Stimulated activated CD8-positive, alpha-beta memory T cell treated with anti-CD3 and anti-CD28 coated beads, Interleukin-2, amount 100 ng/mL, for 1 hour (primary cell): ENCODE results near the gene DENND4A.
"Not testable (repeated sequence)": the region's sequence is repeated elsewhere in the genome, so short reads cannot be mapped to it uniquely, and the experiment has no call there.

Source experiments
- DNase-seq, 2 donors: peaks; one replicate each; pipeline ENCODE4 v3.0.0-alpha.2; 2020; ENCODE audit warnings: low read depth in 2 of 2

The DENND4A gene

DNA sequence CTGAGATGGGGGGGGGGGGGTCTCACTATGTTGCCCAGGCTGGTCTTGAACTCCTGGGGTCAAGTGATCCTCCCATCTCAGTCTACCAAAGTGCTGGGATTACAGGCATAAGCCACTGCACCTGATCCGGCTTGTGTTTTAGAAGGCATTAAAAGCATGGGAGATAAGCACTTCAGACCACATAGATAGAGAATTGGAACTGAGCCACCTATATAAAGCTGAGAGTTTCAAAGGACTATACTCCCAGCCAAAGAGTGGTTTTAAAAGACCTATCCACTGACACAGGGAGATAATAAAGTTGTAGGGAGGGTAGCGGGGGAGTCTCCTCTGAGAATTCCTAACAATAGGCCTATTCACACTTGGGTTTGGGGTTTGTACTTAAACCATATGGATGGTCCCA, 34.8 kb downstream of the DENND4A start:
- DNase-seq = no peak

DNA sequence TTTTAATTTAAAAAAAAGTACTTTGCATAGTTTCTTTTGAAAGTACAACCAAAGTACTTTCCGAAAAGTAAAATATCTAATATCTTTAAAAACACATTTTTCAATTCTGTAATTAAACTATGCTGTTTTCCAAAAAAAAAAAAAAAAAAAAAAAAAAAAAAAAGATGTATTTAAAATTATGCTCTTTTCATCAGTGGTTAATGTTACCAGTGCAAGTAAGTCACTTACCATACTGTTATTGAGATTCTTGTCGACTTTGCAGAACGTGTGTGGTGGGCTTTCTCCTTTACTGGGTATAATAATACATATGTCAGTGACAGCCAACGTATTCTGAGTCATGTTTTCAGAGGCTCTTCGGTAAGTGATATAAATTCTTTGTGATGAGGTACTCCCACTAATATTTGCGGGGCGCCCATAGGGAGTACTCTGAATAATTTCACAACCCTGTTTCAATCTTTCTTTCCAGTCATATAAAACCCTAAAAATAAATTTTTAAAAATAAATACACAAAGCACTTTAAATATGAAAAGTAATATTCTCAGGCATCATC, 39.9 kb downstream of the DENND4A start:
- no peak for DNase-seq

DNA sequence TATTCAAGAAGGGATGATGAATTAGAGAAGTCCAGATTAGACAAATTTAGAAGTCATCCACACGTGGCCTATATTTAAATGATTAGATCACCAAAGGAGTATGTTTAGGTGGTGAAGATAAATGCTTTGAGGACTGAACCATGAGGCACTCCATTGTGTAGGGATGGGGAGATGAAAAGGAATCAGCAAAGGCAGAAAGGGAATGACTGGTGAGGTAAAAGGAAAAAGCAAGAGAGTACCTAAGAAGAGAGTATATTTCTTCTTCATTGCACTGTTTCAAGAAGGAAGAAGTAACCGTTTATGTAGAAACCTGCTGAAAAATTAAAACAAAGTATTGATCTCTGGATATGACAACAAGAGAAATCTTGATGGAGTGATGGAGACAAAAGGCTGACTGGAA, 40.7 kb downstream of the DENND4A start:
- DNase-seq = no peak

DNA sequence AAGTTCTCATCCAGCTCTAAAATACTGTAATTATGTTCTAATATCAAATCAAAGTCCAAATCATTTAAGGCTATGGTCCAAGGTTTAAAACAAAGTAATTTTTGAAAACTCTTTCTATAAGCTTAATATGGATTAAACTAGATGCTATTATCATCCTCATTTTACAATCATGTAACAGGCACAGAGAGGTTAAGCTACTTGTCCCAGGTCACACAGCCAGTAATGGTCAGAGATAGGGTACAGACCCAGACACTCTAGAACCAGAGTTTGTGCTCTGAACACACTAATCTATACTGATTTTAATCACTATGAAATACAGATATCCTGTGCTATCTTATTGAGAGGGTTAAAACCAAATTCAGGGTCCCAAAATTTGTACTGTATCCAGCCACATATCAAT, 44.8 kb downstream of the DENND4A start:
- no peak for DNase-seq

DNA sequence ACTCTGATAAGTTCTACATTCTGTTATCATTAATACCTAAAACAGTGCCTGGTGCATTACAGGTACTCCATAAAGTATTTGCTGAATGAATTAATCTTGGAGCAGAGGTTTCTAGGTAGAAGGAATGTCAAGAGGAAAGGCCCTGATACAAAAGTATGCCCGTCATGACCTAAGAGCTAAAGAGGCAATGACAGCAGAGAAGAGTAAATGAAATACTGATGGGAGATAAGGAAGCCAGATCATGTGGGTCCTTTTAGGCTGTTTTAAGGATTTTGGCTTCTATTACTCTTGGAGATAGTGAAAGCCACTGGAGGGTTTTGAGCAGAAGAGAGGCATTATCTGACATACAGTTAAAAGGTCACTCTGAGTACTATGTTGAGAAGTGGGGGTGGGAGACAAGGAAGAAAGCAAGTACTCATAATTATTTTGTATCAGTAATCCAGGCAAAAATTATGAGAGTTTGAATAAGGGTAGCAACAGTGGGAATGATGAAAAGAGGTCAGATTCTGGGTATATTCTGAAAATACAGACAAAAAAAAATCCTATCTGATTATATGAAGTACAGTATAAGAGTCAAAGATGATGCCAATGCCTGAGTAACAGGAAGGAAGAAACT, 48.3 kb downstream of the DENND4A start:
- DNase-seq = no peak

DNA sequence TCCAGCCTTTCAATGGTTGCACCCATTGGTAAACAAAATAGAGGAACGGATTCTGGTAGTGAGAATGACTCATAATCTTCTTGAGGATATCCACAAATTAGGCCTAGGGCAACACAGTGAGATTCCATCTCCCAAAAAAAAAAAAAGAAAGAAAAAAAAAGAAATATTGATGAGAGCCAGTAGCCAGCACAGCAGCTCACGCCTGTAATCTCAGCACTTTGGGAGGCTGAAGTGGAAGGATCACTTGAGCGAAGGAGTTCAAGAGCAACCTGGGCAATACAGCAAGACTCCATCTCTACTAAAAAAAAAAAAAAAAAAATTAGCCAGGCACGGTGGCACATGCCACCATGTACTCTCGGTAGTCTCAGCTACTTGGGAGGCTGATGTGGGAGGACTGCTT, 51.9 kb downstream of the DENND4A start:
- no peak for DNase-seq

DNA sequence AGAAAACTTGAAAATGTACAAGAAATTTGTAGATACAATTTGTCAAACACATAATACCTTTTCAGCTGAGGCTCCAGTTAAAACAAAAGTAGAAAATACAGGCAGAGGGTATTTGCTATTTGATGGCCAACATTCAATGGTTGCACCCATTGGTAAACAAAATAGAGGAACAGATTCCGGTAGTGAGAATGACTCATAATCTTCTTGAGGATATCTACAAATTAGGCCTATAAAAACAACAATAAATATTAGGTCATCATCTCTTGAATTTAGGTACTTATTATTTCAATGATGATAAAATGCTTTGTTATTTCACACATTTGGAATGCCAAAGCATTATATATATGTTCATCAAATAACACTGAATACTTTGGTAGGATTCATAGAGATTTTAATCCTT, 53.4 kb downstream of the DENND4A start:
- DNase-seq = no peak

DNA sequence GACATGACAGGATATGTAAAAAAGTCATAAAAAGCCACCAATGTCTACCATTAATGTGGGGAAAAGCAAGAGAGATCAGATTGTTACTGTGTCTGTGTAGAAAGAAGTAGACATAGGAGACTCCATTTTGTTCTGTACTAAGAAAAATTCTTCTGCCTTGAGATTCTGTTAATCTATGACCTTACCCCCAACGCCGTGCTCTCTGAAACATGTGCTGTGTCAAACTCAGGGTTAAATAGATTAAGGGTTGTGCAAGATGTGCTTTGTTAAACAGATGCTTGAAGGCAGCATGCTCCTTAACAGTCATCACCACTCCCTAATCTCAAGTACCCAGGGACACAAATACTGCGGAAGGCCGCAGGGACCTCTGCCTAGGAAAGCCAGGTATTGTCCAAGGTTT, 58.5 kb downstream of the DENND4A start:
- DNase-seq = not testable (repeated sequence)

DNA sequence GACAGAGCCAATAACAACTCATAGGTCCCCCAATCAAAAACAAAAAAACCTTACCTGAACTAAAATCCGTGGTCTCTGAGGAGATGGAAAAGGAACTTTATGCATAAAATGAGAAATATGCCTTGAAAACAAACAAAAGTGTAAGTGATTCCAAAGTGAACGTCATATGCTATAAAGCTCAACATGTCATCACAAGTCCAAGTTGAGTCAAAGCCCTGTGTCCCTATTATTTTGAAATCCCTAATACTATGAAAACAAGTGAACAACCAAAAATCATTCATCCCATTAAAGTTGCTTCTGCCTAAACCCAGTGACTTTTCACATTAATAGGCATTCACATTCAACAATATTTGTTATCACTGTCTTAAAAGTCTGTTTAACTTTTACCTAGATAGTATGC, 59.4 kb downstream of the DENND4A start:
- DNase-seq = no peak

DNA sequence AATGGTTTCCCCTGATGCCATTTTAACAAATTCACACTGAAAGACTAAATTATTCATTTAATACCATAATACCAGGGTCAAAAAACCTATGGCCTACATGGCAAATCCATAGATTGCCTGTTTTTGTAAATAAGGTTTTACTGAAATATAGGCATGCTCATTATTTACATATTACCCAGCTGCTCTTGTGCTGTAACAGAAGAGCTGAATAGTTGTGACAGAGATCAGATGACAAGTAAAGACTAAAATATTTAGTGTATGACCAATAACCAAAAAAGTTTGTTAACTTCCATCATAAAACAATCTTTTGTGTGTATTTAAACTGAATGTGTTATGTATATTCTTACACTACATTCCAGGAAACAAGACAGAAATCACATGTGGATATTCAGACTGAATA, 60.2 kb downstream of the DENND4A start:
- no peak for DNase-seq

DNA sequence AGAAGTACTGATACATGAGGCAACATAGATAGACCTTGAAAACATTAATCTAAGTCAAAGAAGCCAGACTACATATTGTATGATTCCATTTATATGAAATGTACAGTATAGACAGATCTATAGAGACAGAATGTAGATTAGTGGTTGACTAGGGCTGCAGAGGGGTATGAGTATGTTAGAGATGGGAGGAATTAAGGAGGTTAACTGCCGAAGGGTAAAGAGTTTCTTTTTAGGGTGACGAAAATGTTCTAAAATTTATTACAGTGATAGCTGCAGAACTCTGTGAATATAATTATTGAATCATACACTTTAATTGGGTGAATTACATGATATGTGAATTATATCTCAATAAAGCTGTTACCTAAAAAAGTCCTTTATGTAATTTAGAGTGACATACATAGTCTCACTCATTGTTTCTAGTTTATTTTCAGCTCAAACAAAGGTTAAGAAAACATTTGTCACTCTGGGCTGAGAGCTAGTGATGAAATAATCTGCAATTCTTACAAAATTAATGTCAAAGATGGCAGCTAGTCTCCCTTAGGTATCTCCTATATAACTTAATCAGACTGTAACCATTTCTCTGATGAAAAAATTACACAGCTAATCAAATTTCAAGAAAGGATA, 61.4 kb downstream of the DENND4A start:
- DNase-seq = no peak

DNA sequence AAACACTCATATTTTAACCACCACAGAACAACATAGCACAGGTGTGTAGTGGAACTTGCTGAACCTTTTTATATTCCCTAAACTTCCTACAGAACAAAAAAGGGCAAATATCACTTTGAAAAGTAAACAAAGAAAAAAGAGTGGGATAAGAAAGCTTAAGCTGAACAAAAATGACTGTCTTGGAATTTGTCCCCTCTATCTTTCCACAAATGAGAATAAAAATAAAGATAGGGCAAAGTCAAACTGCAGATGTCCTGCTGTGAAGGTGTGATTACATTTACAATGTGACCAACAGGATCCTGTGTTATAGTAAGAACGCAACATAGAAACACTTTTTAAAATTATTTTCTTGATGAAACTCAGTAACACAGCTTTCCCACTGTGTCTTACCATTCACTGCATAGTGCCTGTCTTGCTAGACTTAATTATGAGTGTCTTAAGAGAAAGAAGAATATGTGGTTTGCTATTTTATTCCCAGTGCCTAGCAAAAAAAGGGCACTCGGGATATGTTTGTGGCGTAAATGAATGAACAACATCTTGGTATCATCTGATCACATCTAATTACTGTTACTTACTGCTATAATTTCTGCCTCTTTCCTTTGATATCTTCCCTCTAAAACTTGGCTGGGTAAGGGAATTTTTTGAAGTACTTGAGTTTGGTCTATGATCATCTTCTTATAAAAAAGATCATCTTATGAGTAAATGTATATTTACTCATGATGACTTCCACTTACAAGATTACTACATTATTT, 67.5 kb downstream of the DENND4A start:
- DNase-seq = no peak

DNA sequence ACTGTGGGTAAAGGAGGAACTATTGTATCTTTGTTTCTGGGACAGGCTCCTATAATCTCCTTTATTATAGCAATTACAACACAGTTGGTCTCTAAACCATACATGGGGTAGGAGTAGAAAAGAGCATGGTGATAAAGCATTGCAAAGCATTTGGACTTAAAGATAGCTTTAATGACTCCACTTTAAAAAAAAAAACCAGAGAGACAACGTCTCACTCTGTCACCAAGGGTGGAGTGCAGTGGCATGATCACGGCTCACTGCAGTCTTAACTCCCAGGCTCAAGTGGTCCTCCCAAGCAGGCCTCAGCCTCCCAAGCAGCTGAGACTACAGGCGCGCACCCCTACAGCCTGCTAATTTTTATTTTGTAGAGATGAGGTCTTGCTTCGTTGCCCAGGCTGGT, 68.2 kb downstream of the DENND4A start:
- DNase-seq = no peak

DNA sequence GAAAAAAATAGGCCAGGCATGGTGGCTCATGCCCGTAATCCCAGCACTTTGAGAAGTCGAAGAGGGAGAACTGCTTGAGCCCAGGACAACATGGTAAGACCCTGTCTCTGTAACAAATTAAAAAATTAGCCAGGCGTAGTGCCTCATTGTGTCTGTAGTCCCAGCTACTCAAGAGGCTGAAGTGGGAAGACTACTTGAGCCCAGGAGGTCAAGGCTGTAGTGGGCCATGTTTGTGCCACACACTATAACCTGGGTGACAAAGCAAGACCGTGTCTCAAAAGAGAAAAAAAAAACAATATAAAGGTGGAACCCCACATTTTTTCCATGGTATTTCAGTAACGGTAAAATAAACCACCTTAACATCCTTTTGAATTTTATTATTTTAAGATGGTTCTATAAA, 69.9 kb downstream of the DENND4A start:
- no peak for DNase-seq

DNA sequence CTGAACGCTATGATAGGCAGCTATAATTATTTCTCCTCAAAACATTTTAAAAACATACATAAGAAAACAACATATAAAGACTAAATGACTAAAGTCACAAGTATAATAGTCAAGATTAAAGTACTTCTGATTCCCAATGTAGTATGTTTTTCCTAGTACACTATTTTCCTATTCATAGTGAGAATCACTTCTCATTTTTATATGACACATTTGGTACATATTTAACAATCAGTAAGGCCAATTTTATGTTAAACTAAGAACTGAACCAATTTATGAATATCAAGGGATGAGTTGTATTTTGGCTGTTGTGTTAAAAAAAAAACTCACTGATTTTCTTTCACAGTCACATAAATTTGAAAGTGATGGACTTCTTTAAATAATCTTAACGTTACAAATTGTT, 79.7 kb downstream of the DENND4A start:
- DNase-seq = no peak

DNA sequence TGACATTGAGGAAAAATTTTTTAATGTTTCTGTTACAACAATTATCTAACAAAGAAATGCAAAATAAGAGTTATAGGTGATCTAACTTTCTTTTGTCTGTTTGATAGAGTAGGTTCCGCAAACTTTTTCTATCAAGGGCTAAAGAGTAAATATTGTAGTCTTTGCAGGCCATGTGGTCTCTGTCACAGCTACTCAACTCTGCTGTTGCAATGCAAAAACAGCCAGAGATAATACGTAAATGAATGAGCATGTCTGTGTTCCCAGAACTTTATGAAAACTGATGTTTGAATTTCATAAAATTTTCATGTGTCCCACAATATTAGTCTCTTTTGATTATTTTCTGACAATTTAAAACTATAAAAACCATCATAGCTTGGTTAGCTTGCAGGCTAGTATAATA, 97.0 kb downstream of the DENND4A start:
- DNase-seq = no peak

DNA sequence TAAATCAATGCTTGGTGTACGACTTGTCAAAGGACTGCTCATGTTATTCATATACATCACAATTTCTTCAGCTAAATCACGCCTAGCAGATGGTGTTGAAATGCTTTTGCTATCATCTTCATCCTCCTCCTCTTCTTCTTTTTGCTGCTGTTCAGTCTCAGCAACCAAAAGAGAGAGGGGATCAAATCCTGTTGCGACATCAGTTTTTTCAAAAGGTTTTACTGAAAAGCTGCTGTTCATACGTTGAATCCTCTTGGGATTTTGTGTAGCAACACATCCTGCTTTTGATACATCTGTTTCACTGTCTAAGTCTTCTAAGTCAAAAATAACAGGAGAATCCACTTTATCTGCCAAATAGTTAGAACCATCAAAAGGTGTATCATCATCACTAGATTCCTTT, 101.3 kb downstream of the DENND4A start:
- DNase-seq = no peak

DNA sequence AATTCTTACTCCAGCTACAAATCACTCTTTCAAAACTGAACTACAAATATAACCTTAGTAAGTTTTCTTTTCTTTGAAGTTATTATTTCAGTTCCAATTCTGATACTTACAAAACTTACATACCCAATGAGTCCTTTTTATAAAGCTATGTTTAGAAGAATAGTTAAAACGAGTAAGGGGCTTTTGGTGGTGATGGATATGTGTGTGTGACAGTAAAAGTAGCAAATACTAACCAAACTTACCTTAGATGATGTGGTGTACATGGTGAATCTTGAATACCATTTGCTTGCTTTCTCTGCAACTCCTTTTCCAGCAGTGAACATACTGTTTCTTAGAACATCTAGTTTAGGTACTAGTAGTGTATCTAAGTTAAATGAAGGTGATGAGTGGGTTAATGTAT, 101.9 kb downstream of the DENND4A start:
- DNase-seq = no peak

DNA sequence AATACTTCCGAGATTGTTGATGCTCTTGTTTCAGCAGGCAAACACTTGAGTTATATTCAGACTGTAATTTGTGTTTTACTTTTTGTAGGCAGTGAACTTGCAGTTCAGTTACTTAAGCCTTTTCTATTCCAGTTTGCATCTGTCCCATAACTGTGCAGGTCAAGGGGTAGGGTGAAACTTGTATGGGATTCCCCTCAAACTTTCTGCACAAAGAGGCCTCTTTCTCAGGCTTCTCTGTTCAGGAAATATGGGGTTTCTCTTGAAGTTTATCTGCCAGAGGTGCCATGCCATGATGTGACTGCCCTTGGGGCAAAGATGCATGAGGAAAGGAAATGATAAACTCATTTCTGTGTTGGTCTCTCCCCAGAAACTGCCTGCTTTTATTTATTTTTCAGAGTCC, 103.6 kb downstream of the DENND4A start:
- DNase-seq = no peak

DNA sequence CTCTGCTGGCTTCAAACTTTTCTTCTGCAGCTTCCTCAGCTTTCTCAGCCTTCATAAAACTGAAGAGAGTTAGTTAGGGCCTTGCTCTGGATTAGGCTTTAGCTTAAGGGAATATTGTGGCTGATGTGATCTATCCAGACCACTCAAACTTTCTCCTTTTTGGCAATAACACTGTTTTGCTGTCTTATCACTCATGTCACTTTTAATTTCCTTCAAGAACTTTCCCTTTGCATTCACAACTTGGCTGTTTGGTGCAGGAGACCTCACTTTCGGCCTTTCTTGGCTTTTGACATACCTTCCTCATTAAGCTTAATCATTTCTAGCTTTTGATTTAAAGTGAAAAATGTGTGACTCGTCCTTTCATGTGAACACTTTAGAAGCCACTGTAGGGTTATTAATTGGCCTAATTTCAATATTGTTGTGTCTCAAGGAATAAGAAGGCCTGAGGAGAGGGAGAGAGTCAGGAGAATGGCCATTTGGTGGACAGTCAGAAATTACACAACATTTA, 109.6 kb downstream of the DENND4A start:
- DNase-seq = no peak

DNA sequence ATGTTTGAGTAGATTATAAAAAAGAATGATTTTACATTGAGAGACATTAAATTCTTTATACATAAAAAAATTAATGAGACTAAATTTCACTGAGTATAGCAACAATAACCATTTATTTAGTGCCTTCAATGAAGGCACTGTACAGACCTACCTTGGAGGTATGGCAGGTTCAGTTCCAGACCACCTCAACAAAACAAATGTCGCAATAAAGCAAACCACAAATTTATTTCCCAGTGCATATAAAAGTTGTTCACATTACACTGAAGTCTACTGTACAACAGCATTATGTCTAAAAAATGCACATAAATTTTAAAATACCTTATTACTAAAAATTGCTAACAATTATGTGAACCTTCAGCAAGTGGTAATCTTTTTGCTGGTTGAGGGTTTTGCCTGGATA, 111.5 kb downstream of the DENND4A start:
- no peak for DNase-seq

DNA sequence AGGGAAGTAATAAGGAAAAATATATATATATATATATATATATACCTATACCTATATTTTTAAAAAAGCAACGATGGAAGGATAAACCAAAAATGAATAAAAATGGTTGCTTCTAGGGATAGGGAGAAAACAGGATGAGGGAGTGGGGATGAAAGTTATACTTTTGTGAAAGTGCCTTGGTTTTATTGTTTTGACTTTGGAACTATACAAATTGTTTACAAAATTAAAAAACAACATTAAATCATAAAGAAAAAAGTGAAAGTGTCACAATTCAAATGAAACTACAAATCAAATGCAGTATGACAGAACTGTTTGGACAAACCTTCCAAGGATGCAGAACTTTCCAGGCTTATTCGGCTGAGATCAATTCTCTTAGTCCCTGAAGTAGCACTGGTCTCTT, 116.0 kb downstream of the DENND4A start:
- no peak for DNase-seq

DNA sequence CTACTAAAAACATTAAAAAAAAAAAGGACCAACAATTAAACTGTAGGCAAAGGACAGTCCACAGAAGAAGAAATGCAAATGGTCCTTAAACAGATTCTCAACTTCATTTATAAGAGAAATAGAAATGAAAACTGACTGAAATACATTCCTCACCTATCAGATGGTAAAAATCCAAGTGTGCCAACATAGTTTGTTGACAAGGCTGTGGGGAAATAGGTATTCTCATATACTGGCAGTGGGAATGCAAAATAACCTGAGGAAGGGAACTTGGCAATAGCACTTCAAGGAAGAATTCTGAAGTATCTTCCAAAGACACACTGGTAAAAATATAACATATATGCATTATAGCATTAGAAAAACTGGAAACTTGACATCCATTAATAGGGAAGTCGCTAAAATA, 116.5 kb downstream of the DENND4A start:
- no peak for DNase-seq
